ENCODE data around the gene PRPF40A.

Gene PRPF40A

GRCh38 chr2:152603166-152603565 lies 114.1 kb downstream of the PRPF40A start:
- no peak overlapping the region for H3K27ac ChIP-seq
- H3K9ac ChIP-seq (ENCODE audit: insufficient read length), result no peak overlapping the region
- H3K4me3 ChIP-seq, result no peak overlapping the region
- DNase-seq (ENCODE audit: low read depth, low spot score), result no peak
- H3K9me3 ChIP-seq (ENCODE audit: low read depth, low read length), result no peaks in the 10 kb centered on the region
- TF ChIP-seq FOXP2 (optimal IDR thresholded peaks at IDR 0.05; ENCODE audit: control extremely low read depth, extremely low read length, insufficient read depth) (no peak), EZH2 (IDR thresholded peaks at IDR 0.05) (no peak), POLR2AphosphoS5 (IDR thresholded peaks at IDR 0.05; ENCODE audit: borderline replicate concordance, low read depth, low read length) (no peak)
- H3K36me3 ChIP-seq (ENCODE audit: insufficient read depth, low read length), result no peaks in the 10 kb centered on the region

GRCh38 chr2:152602750-152603149 lies 114.5 kb downstream of the PRPF40A start:
- H3K9me3 ChIP-seq (ENCODE audit: low read depth, low read length), result no peaks in the 10 kb centered on the region

More at GRCh38 chr2:152602750-152603149, 114.5 kb downstream of the PRPF40A start:
- Histone ChIP-seq H3K36me3 (ENCODE audit: insufficient read depth, low read length) (no peaks in the 10 kb centered on the region), H3K27ac (no peak overlapping the region), H3K9ac (ENCODE audit: insufficient read length) (no peak overlapping the region), H3K4me3 (no peak overlapping the region)
- no peak for DNase-seq (ENCODE audit: low read depth, low spot score)
- TF ChIP-seq FOXP2 (optimal IDR thresholded peaks at IDR 0.05; ENCODE audit: control extremely low read depth, extremely low read length, insufficient read depth) (no peak), POLR2AphosphoS5 (IDR thresholded peaks at IDR 0.05; ENCODE audit: borderline replicate concordance, low read depth, low read length) (no peak), EZH2 (IDR thresholded peaks at IDR 0.05) (no peak)
